Osteoblast (primary cell): ENCODE results near the gene CD46. TPM values are rescaled to one million over a fixed set of nuclear protein-coding genes. Genes with fewer than 3 reads are reported as not detected.

ENCODE experiments used
- DNase-seq: peaks from one replicate; pipeline ENCODE4 v3.0.0; 2011; ENCODE audit warnings: low spot score, mixed read lengths; ENCODE audit not compliant: insufficient read length; ENCODE audit errors: missing footprints
- H2AFZ ChIP-seq: 2 replicates; pipeline ENCODE4 v1.6.0; 2011; ENCODE audit warnings: mild to moderate bottlenecking, low read length
- H3K27ac ChIP-seq: 2 replicates; pipeline ENCODE4 v1.5.1; 2011; ENCODE audit warnings: mild to moderate bottlenecking, low read depth, low read length, moderate library complexity
- H3K27me3 ChIP-seq: 2 replicates; pipeline ENCODE4 v1.6.0; 2012; ENCODE audit warnings: mild to moderate bottlenecking, control low read depth, inconsistent platforms, low read length, moderate library complexity; ENCODE audit not compliant: insufficient read depth
- H3K36me3 ChIP-seq: 2 replicates; pipeline ENCODE4 v1.5.1; 2011; ENCODE audit warnings: mild to moderate bottlenecking, low read length, control low read depth, moderate library complexity; ENCODE audit not compliant: insufficient read depth
- H3K4me1 ChIP-seq: 2 replicates; pipeline ENCODE4 v1.5.1; 2011; ENCODE audit warnings: mild to moderate bottlenecking, low read length, control low read depth, moderate library complexity; ENCODE audit not compliant: insufficient read depth
- H3K4me2 ChIP-seq: 2 replicates; pipeline ENCODE4 v1.6.0; 2011; ENCODE audit warnings: mild to moderate bottlenecking, low read length; ENCODE audit not compliant: insufficient read depth
- H3K4me3 ChIP-seq: fragments of 200-600 bp; sonication (generic); 3 replicates; pipeline ENCODE4 v1.5.1; 2012; ENCODE audit warnings: mild to moderate bottlenecking, low read length, inconsistent platforms; ENCODE audit not compliant: insufficient read depth
- H3K79me2 ChIP-seq: 2 replicates; pipeline ENCODE4 v1.6.0; 2012; ENCODE audit warnings: mild to moderate bottlenecking, low read length, control low read depth, inconsistent platforms; ENCODE audit not compliant: insufficient read depth
- H3K9me3 ChIP-seq: 2 replicates; pipeline ENCODE4 v1.5.1; 2011; ENCODE audit warnings: low read depth, low read length, control low read depth
- H4K20me1 ChIP-seq: 2 replicates; pipeline ENCODE4 v1.6.0; 2012; ENCODE audit warnings: mild to moderate bottlenecking, low read length, control low read depth; ENCODE audit not compliant: insufficient read depth
- CTCF ChIP-seq: IDR thresholded peaks from 2 replicates; pipeline ENCODE4 v1.5.1; 2011; ENCODE audit warnings: mild to moderate bottlenecking, low read depth, low read length, moderate library complexity; ENCODE audit errors: extremely low read depth
- total RNA-seq: library from RNA; depleted of rRNA; stranded (reverse); fragments of >200 nt; gene quantifications from 2 replicates; pipeline ENCODE4 v1.2.3, GENCODE V29; 2012

CD46 gene
- total RNA-seq, 1 donor, result 92.6 TPM

DNA sequence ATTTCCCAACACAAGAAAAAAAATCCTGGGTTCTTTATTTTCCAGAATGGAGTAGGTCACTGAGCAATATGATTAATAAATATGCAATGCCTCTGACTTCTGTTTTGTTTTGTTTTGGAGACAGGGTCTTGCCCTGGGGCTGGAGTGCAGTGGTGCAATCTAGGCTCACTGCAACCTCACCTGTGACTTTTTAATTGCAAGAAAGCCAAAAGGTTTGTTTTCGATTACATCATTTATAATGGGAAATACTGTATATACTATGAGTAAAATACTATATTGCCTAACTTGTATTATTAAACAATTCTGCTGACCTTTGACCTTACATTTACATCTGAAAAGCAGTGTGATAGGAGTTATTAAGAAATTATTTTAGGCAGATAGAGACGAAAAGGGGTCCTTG lies 11.6 kb upstream of the CD46 start:
- Histone ChIP-seq H3K9me3 (no peaks in the 10 kb centered on the region), H3K27me3 (no peaks in the 10 kb centered on the region), H3K4me2 (no peak overlapping the region), H4K20me1 (no peaks in the 10 kb centered on the region), H3K36me3 (no peaks in the 10 kb centered on the region), H3K4me1 (no peaks in the 10 kb centered on the region), H3K79me2 (no peaks in the 10 kb centered on the region), H2AFZ (no peak overlapping the region), H3K4me3 (no peak overlapping the region), H3K27ac (no peak overlapping the region)
- DNase-seq, result no peak
- TF ChIP-seq CTCF, result no peak

DNA sequence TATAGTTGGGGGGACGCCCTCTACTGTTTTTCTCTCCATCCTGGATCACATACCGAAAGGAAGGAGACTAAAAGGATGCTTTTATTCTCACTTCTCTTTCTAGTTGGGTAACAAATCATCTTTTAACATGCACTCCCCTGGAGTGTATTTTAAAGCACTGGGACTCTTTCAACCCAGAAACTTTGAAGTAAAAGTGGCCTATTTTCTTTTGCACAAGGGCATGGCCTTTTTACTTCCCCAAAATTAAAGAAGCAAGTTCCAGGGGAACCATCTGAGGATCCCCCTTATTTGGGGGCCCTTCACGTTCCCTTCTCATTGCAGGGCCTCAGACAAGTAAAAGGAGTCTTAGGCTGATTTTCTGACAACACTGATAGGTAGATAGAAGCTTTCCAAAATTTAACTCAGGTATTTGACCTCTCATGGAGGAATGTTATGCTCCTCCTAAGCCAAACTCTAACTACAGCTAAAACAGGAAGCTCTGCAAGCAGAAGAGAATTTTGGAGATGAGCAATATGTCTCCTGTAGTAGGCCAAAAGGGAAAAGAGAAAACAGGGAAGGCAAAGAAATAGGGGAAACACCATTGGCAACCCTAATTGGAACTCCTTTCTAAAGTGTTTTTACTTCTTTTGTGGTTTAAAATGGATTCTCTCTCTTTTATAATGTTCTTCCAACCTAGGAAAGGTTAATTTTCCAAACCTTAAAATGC lies 8.9 kb upstream of the CD46 start:
- Histone ChIP-seq H3K4me1 (peaks cover 13% of the 10 kb centered on the region), H2AFZ (peak overlapping the region; percentile 29), H4K20me1 (no peaks in the 10 kb centered on the region), H3K4me2 (no peak overlapping the region), H3K27me3 (no peaks in the 10 kb centered on the region), H3K27ac (no peak overlapping the region), H3K9me3 (no peaks in the 10 kb centered on the region), H3K79me2 (no peaks in the 10 kb centered on the region), H3K4me3 (no peak overlapping the region), H3K36me3 (no peaks in the 10 kb centered on the region)
- no peak for DNase-seq
- TF ChIP-seq CTCF, result no peak

DNA sequence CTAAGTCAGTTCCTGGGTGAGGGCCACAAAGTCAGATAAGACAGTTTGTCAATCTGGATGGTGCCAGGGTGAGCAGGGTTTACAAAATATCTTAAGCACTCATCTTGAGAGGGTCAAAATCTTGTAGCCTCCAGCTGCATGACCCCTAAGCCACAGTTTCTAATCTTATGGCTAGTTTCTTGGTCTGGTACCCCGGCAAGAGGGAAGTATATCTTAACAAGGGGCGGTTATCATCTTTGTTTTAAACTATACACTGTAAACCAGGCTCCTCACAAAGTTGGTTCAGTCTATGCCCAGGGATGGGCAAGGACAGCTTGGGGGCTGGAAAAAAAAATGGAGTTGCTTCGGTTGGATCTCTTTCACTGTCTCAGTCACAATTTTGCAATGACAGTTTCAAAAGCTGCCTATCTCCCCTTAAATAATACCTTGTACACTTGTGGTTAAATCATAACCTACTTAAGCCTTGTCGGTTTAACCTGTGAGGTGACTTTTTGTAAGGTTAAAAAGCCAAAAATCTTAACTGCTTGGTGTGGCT lies 7.8 kb upstream of the CD46 start:
- no peak for DNase-seq
- Histone ChIP-seq H3K4me1 (peaks cover 13% of the 10 kb centered on the region), H3K79me2 (no peaks in the 10 kb centered on the region), H3K36me3 (no peaks in the 10 kb centered on the region), H3K4me3 (no peak overlapping the region), H3K9me3 (no peaks in the 10 kb centered on the region), H4K20me1 (no peaks in the 10 kb centered on the region), H2AFZ (no peak overlapping the region), H3K27me3 (no peaks in the 10 kb centered on the region), H3K27ac (no peak overlapping the region), H3K4me2 (no peak overlapping the region)
- no peak for TF ChIP-seq CTCF

GRCh38 chr1:207745285-207745684 lies 6.6 kb upstream of the CD46 start:
- peaks cover 13% of the 10 kb centered on the region for H3K4me1 ChIP-seq
- H3K9me3 ChIP-seq, result no peaks in the 10 kb centered on the region
- no peak overlapping the region for H2AFZ ChIP-seq
- no peak for TF ChIP-seq CTCF
- no peak overlapping the region for H3K4me3 ChIP-seq
- no peaks in the 10 kb centered on the region for H3K27me3 ChIP-seq
- H3K27ac ChIP-seq, result no peak overlapping the region
- peak overlapping the region; percentile 37 for H3K4me2 ChIP-seq
- H4K20me1 ChIP-seq, result no peaks in the 10 kb centered on the region
- no peaks in the 10 kb centered on the region for H3K79me2 ChIP-seq
- H3K36me3 ChIP-seq, result no peaks in the 10 kb centered on the region
- DNase-seq, result no peak
